Mucosa of descending colon (tissue), 3 donors: ENCODE results near the gene RIC8B. TPM values are rescaled to one million over a fixed set of nuclear protein-coding genes. Genes with fewer than 3 reads are reported as not detected.

Experiments
- ATAC-seq: fragments of 200-7000 bp; cut with Tn5 transposase; one replicate; pipeline ENCODE4 v1.9.1; 2020; ENCODE audit warnings: mild to moderate bottlenecking, moderate library complexity
- DNase-seq, 3 donors: peaks; one replicate each; pipeline ENCODE4 v3.0.0-alpha.2; 2020
- H3K36me3 ChIP-seq: fragments of 200-600 bp; one replicate; pipeline ENCODE4 v1.8.0; 2021; ENCODE audit warnings: low read depth, mild to moderate bottlenecking
- H3K4me1 ChIP-seq: fragments of 200-600 bp; one replicate; pipeline ENCODE4 v1.8.0; 2021; ENCODE audit warnings: low read depth, mild to moderate bottlenecking
- H3K4me3 ChIP-seq: fragments of 200-600 bp; one replicate; pipeline ENCODE4 v1.8.0; 2021; ENCODE audit warnings: mild to moderate bottlenecking
- H3K9me3 ChIP-seq: fragments of 200-600 bp; one replicate; pipeline ENCODE4 v1.8.0; 2021; ENCODE audit warnings: mild to moderate bottlenecking
- intact Hi-C, 2 donors: fragments of 100-400 bp; cut with DNase I in 1 of 2; cut with micrococcal nuclease in 1 of 2; formaldehyde crosslinking; loops; one replicate each; pipeline versions ENCODE4 v1.11.0 to v1.11.1; 2022; cut with DNase I, micrococcal nuclease
- total RNA-seq, 3 donors: library from RNA; stranded (reverse); fragmentation: NEBNext Ultra II Directional in 2 of 3; extraction: Animal tissue kit (Norgen Biotek cat#: 25700) in 2 of 3; gene quantifications; one replicate each; pipeline versions ENCODE4 v1.2.1 to v1.2.4, GENCODE V29; 2021 to 2023
- TF ChIP-seq, protein P1 (sequence below): fragments of 200-600 bp; IDR thresholded peaks from one replicate; pipeline ENCODE4 v1.8.0; 2022; ENCODE audit warnings: antibody characterized with exemption, mild to moderate bottlenecking
- donor health status: DM: no; HTN: no; CAD: no; lungs with moderate emphysema.
- donor health status: DM: no; HTN: no; CAD: no.
- donor health status: DM: no; HTN: yes; CAD: no.

The RIC8B gene
- total RNA-seq, 3 donors from 2014 or later, result 13.3 to 25.3 (median 15.2) TPM

DNA sequence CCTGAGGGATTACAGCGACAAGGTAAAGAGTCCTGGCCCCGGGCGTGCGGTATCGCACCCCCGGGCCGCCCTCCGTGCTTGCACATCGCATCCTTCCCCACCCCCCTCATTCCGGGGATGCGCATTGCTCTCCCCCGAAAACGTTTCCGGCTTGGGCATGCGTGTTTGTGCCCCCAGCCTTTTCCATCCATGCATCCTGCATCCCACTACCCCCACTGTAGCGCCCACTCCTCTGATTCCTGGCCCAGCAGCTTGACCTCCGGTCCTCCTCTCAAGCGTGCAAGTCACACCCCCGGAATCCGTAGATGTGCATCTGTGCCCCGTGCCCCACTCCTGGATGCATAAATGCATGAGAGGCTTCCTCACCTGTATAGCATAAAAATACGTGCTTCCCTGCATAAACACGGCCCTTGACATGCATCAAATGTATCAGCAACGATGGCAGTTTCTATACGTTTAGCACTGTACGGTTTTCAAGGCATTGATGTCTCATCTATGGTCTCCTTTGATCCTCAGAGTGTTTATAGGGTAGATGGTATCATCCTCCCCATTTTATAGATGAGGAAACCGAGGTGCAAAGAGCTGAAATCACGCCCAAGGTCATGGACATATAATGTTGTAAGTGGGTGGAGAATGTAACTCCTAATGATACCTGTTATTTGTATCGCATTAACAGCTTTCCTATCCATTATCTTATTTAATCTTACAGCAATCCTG is 484 bp downstream of the RIC8B start:
- H3K4me3 ChIP-seq, result peak overlapping the region; percentile 73
- no peaks in the 10 kb centered on the region for H3K36me3 ChIP-seq
- H3K9me3 ChIP-seq, result no peaks in the 10 kb centered on the region
- intact Hi-C loops, result no loop called here
- ATAC-seq (peak; percentile 1), DNase-seq (no peak)
- TF ChIP-seq, protein P1, sequence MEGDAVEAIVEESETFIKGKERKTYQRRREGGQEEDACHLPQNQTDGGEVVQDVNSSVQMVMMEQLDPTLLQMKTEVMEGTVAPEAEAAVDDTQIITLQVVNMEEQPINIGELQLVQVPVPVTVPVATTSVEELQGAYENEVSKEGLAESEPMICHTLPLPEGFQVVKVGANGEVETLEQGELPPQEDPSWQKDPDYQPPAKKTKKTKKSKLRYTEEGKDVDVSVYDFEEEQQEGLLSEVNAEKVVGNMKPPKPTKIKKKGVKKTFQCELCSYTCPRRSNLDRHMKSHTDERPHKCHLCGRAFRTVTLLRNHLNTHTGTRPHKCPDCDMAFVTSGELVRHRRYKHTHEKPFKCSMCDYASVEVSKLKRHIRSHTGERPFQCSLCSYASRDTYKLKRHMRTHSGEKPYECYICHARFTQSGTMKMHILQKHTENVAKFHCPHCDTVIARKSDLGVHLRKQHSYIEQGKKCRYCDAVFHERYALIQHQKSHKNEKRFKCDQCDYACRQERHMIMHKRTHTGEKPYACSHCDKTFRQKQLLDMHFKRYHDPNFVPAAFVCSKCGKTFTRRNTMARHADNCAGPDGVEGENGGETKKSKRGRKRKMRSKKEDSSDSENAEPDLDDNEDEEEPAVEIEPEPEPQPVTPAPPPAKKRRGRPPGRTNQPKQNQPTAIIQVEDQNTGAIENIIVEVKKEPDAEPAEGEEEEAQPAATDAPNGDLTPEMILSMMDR, result no peak
- peaks cover 12% of the 10 kb centered on the region for H3K4me1 ChIP-seq

DNA sequence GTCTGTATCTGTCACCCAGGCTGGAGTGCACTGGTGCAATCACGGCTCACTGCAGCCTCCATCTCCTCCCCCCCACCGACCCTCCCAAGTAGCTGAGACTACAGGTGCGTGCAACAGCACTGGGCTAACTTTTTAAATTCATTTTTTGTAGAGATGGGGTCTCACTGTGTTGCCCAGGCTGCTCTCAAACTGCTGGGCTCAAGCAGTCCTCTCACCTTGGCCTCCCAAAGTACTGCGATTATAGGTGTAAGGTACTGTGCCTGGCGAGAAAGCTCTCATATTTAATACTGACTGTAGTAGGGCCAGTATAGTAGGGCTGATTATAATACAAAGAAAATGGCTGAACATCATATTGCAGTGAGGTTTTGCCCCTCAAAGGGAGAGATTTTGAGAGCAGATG is 2.4 kb downstream of the RIC8B start:
- intact Hi-C loops, result no loop called here
- TF ChIP-seq, protein P1, result no peak
- H3K36me3 ChIP-seq, result no peaks in the 10 kb centered on the region
- no peak overlapping the region for H3K4me3 ChIP-seq
- DNase-seq (no peak), ATAC-seq (no peak)
- H3K4me1 ChIP-seq, result peaks cover 12% of the 10 kb centered on the region
- H3K9me3 ChIP-seq, result no peaks in the 10 kb centered on the region

DNA sequence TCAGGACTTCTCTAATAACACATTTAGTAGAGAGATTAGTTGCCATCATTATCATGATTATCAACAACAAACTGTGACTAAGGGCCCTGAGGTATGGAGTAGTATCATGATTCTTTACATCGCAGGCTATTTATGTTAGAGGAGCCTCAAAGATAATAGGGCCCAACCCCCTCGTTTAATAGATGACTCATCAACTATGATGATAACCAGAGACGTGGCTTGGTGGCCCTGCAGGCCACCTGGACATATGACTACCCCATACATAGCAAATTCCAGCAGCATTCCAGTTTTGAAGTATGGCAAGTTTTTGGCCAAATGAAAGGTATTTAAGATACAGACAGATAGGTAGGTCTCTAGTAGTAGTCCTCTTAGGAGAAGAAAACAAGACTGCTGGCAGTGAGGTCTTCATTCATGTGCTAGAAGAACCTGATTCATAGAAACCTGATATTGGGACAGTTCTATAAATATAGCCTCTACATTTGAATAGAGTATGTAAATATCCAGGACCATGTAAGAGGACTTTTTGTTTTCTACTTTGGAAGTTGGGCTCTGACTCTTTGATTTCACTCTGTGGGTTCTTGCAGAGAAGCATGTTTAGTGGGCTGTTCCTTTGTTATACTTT is 5.6 kb downstream of the RIC8B start:
- peak; percentile 36 for ATAC-seq
- TF ChIP-seq, protein P1, result no peak
- intact Hi-C loops, result no loop called here
- Histone ChIP-seq H3K9me3 (no peaks in the 10 kb centered on the region), H3K4me1 (peaks cover 9% of the 10 kb centered on the region), H3K4me3 (no peak overlapping the region), H3K36me3 (no peaks in the 10 kb centered on the region)
- no peak for DNase-seq

DNA sequence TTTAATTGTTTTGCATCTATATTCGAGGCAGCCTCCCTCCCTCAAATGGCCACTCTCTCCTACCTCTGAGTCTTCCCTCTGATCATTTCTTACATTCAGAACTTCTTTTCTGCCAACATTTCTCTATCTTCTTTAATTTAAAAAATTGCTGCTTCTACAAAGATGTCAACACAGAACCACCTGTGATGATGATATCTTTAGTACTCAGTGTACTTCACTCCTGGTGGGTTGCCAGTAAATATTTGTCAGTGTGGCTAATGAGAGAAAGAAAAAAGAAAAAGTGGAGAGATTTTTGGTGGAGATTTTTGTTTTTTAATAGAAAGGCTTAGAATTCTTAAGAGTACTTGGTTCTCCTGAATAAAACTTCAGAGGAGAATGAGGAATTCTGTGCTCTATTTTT is 8.1 kb downstream of the RIC8B start:
- no peak for ATAC-seq
- no peaks in the 10 kb centered on the region for H3K9me3 ChIP-seq
- no peak for DNase-seq
- TF ChIP-seq, protein P1, result no peak
- H3K4me1 ChIP-seq, result no peaks in the 10 kb centered on the region
- intact Hi-C loops, result no loop called here
- H3K4me3 ChIP-seq, result no peak overlapping the region
- no peaks in the 10 kb centered on the region for H3K36me3 ChIP-seq

DNA sequence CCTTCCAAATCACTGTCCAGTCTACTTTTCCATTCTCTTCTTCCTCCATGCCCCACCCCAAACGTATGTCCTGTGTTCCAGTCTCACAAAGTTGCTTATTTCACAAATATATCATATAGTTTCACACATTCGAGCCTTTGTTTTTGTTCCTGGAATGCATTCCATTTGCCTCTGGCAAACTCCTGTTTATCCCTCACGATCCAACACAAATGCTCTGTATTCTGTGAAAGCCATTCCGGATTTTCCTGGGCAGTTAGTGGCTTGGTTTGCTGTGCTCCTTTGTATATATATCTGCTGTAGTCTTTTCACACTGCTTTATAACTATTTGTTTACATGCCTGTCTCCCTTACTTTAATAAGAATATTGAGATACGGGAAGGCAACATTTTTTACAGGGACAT is 9.0 kb downstream of the RIC8B start:
- intact Hi-C loops, result no loop called here

More for the DNA sequence above, 9.0 kb downstream of the RIC8B start:
- TF ChIP-seq, protein P1, result no peak
- ATAC-seq (no peak), DNase-seq (no peak)
- Histone ChIP-seq H3K36me3 (no peaks in the 10 kb centered on the region), H3K9me3 (no peaks in the 10 kb centered on the region), H3K4me3 (no peak overlapping the region), H3K4me1 (no peaks in the 10 kb centered on the region)
